Measurements from ENCODE around the gene HDAC10.

DNA sequence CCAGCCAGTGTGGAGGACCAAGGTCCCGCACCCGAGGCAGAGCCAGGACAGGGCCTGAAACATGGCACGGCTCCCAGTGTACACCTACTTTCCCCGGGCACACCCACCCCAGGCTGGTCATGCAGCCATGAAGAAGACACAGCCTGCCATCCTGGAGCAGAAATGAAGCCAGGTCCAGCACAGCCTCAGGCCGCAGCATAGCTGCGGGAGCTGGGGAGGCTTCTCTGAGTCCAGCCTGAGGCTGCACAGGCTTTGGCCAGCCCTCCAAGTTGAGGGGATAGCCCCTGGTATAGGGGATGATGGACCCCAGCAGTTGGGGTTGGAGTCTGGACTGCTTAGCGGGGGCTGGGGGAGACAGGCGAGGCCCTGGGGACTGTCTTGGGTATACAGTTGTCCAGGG is 2.9 kb upstream of the HDAC10 start:
- TF ChIP-seq, protein P1, sequence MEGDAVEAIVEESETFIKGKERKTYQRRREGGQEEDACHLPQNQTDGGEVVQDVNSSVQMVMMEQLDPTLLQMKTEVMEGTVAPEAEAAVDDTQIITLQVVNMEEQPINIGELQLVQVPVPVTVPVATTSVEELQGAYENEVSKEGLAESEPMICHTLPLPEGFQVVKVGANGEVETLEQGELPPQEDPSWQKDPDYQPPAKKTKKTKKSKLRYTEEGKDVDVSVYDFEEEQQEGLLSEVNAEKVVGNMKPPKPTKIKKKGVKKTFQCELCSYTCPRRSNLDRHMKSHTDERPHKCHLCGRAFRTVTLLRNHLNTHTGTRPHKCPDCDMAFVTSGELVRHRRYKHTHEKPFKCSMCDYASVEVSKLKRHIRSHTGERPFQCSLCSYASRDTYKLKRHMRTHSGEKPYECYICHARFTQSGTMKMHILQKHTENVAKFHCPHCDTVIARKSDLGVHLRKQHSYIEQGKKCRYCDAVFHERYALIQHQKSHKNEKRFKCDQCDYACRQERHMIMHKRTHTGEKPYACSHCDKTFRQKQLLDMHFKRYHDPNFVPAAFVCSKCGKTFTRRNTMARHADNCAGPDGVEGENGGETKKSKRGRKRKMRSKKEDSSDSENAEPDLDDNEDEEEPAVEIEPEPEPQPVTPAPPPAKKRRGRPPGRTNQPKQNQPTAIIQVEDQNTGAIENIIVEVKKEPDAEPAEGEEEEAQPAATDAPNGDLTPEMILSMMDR (IDR thresholded peaks at IDR 0.05), result no peak
- no peak for TF ChIP-seq POLR2A (IDR thresholded peaks at IDR 0.05)
